HEK293 (cell line): ENCODE results near the gene UGT1A10.

ENCODE experiments used
- CTCF ChIA-PET: fragments of 350-600 bp; formaldehyde crosslinking; extraction: SDS; loops from one replicate; lab custom pipeline; 2021; ENCODE audit warnings: antibody characterized with exemption; lab: Yijun Ruan, JAX
- POLR2A ChIA-PET: fragments of 300-600 bp; formaldehyde crosslinking; extraction: SDS; loops from one replicate; lab custom pipeline; 2020; ENCODE audit warnings: antibody characterized with exemption, inconsistent platforms; lab: Yijun Ruan, JAX
- H3K27ac ChIP-seq: fragments of 200-500 bp; sonication (Bioruptor generic); 2 replicates; pipeline ENCODE4 v1.5.1; 2014; ENCODE audit warnings: low read depth, low read length, control low read depth, inconsistent platforms; ENCODE audit errors: extremely low read depth
- H3K36me3 ChIP-seq, 2 experiments: fragments of 200-500 bp in 1 of 2; sonication (Bioruptor generic) in 1 of 2; 1 replicate in 1 of 2; 2 replicates in 1 of 2; pipeline ENCODE4 v1.5.1; 2014 to 2017; ENCODE audit warnings: inconsistent platforms in 2 of 2, low read length in 2 of 2; ENCODE audit not compliant: control insufficient read depth in 2 of 2, insufficient read depth in 1 of 2
- H3K4me1 ChIP-seq: fragments of 200-500 bp; sonication (Bioruptor generic); 2 replicates; pipeline ENCODE4 v1.5.1; 2014; ENCODE audit warnings: mild to moderate bottlenecking, low read length, inconsistent platforms; ENCODE audit not compliant: control insufficient read depth, insufficient read depth
- H3K4me3 ChIP-seq: 2 replicates; pipeline ENCODE4 v1.5.1; 2011; ENCODE audit warnings: low read depth, mild to moderate bottlenecking, control low read depth, low read length, moderate library complexity
- H3K9me3 ChIP-seq: fragments of 200-500 bp; sonication (Bioruptor generic); 2 replicates; pipeline ENCODE4 v1.5.1; 2014; ENCODE audit warnings: low read depth, low read length, inconsistent platforms; ENCODE audit not compliant: control insufficient read depth, insufficient read depth
- EGR2 ChIP-seq: fragments of 450-650 bp; formaldehyde crosslinking; IDR thresholded peaks from 2 replicates; pipeline ENCODE4 v1.5.1; 2016; ENCODE audit warnings: low read depth, missing biosample characterization, missing genetic modification characterization
- GFI1B ChIP-seq: fragments of 450-650 bp; formaldehyde crosslinking; IDR thresholded peaks from 2 replicates; pipeline ENCODE4 v1.5.1; 2016; ENCODE audit warnings: missing biosample characterization, missing genetic modification characterization
- HOXA7 ChIP-seq: sonication (generic); formaldehyde crosslinking; IDR thresholded peaks from 2 replicates; pipeline ENCODE4 v1.8.1; 2022; ENCODE audit warnings: missing genetic modification reagents, borderline replicate concordance
- KLF1 ChIP-seq: fragments of 450-650 bp; formaldehyde crosslinking; IDR thresholded peaks from 2 replicates; pipeline ENCODE4 v1.5.1; 2016; ENCODE audit warnings: missing biosample characterization, missing genetic modification characterization
- KLF17 ChIP-seq: fragments of 450-650 bp; formaldehyde crosslinking; IDR thresholded peaks from 2 replicates; pipeline ENCODE4 v1.5.1; 2016; ENCODE audit warnings: missing biosample characterization, missing genetic modification characterization
- KLF9 ChIP-seq: fragments of 450-650 bp; formaldehyde crosslinking; IDR thresholded peaks from 2 replicates; pipeline ENCODE4 v1.5.1; 2016; ENCODE audit warnings: missing biosample characterization, missing genetic modification characterization, low read depth
- MZF1 ChIP-seq: fragments of 450-650 bp; formaldehyde crosslinking; IDR thresholded peaks from 2 replicates; pipeline ENCODE4 v1.5.1; 2017; ENCODE audit warnings: missing biosample characterization, missing genetic modification characterization, borderline replicate concordance
- PRDM4 ChIP-seq: fragments of 450-650 bp; formaldehyde crosslinking; IDR thresholded peaks from 2 replicates; pipeline ENCODE4 v1.5.1; 2017; ENCODE audit warnings: missing biosample characterization, missing genetic modification characterization
- TRIM28 ChIP-seq: IDR thresholded peaks from 2 replicates; pipeline ENCODE4 v1.6.1; 2011; ENCODE audit warnings: low read length, control low read depth, borderline replicate concordance
- TSHZ1 ChIP-seq: fragments of 450-650 bp; formaldehyde crosslinking; IDR thresholded peaks from 2 replicates; pipeline ENCODE4 v1.5.1; 2016; ENCODE audit warnings: missing biosample characterization, missing genetic modification characterization, borderline replicate concordance
- ZFP41 ChIP-seq: fragments of 450-650 bp; formaldehyde crosslinking; IDR thresholded peaks from 2 replicates; pipeline ENCODE4 v1.5.1; 2016; ENCODE audit warnings: missing biosample characterization, missing genetic modification characterization, borderline replicate concordance
- ZNF112 ChIP-seq: fragments of 450-650 bp; formaldehyde crosslinking; IDR thresholded peaks from 2 replicates; pipeline ENCODE4 v1.5.0; 2017; ENCODE audit warnings: missing biosample characterization, missing genetic modification characterization
- ZNF133 ChIP-seq: fragments of 450-650 bp; formaldehyde crosslinking; IDR thresholded peaks from 2 replicates; pipeline ENCODE4 v1.5.1; 2016; ENCODE audit warnings: missing biosample characterization, missing genetic modification characterization
- ZNF169 ChIP-seq: fragments of 450-650 bp; formaldehyde crosslinking; IDR thresholded peaks from 2 replicates; pipeline ENCODE4 v1.5.1; 2016; ENCODE audit warnings: missing biosample characterization, missing genetic modification characterization
- ZNF239 ChIP-seq: fragments of 450-650 bp; formaldehyde crosslinking; IDR thresholded peaks from 2 replicates; pipeline ENCODE4 v1.5.1; 2016; ENCODE audit warnings: missing biosample characterization, missing genetic modification characterization
- ZNF341 ChIP-seq: fragments of 450-650 bp; formaldehyde crosslinking; IDR thresholded peaks from 2 replicates; pipeline ENCODE4; 2016; ENCODE audit warnings: low read depth, missing biosample characterization, missing genetic modification characterization
- ZNF37A ChIP-seq: fragments of 450-650 bp; IDR thresholded peaks from 2 replicates; pipeline ENCODE4 v1.5.1; 2018; ENCODE audit warnings: missing biosample characterization, missing genetic modification characterization
- ZNF433 ChIP-seq: fragments of 450-650 bp; formaldehyde crosslinking; IDR thresholded peaks from 2 replicates; pipeline ENCODE4 v1.5.1; 2016; ENCODE audit warnings: missing biosample characterization, missing genetic modification characterization, low read depth
- ZNF48 ChIP-seq: fragments of 450-650 bp; formaldehyde crosslinking; IDR thresholded peaks from 2 replicates; pipeline ENCODE4 v1.5.1; 2016; ENCODE audit warnings: missing biosample characterization, missing genetic modification characterization
- ZNF548 ChIP-seq: fragments of 450-650 bp; formaldehyde crosslinking; IDR thresholded peaks from 2 replicates; pipeline ENCODE4 v1.5.1; 2016; ENCODE audit warnings: missing biosample characterization, missing genetic modification characterization
- ZNF555 ChIP-seq: fragments of 450-650 bp; formaldehyde crosslinking; conservative IDR thresholded peaks from 2 replicates; pipeline ENCODE4 v1.5.1; 2017; ENCODE audit warnings: missing biosample characterization, mild to moderate bottlenecking, missing genetic modification characterization, inconsistent platforms
- ZNF645 ChIP-seq: fragments of 450-650 bp; formaldehyde crosslinking; IDR thresholded peaks from 2 replicates; pipeline ENCODE4; 2016; ENCODE audit warnings: missing biosample characterization, missing genetic modification characterization
- ZNF792 ChIP-seq: fragments of 450-650 bp; formaldehyde crosslinking; IDR thresholded peaks from 2 replicates; pipeline ENCODE4 v1.5.1; 2016; ENCODE audit warnings: missing biosample characterization, missing genetic modification characterization
- ZNF843 ChIP-seq: fragments of 450-650 bp; formaldehyde crosslinking; IDR thresholded peaks from 2 replicates; pipeline ENCODE4 v1.5.1; 2016; ENCODE audit warnings: missing biosample characterization, missing genetic modification characterization
- ZSCAN16 ChIP-seq: fragments of 450-650 bp; formaldehyde crosslinking; IDR thresholded peaks from 2 replicates; pipeline ENCODE4 v1.5.1; 2016; ENCODE audit warnings: missing biosample characterization, missing genetic modification characterization

The UGT1A10 gene

GRCh38 chr2:233803994-233804393, 167.7 kb downstream of the UGT1A10 start (continued):
- TF ChIP-seq TSHZ1 (tag by site-specific recombination) (no peak), ZNF169 (no peak), MZF1 (tag by site-specific recombination) (no peak), ZNF792 (tag by site-specific recombination) (no peak)

- H3K36me3 ChIP-seq = no peaks in the 10 kb centered on the region
Measured at GRCh38 chr2:233807215-233807865, 171.1 kb downstream of the UGT1A10 start.

GRCh38 chr2:233807966-233808935, 172.0 kb downstream of the UGT1A10 start:
- CTCF ChIA-PET = no interaction called here
- no peak overlapping the region for H3K4me3 ChIP-seq
- POLR2A ChIA-PET = no interaction called here
- no peaks in the 10 kb centered on the region for H3K36me3 ChIP-seq
- H3K27ac ChIP-seq = no peak overlapping the region
- H3K9me3 ChIP-seq = no peaks in the 10 kb centered on the region
- no peak for TF ChIP-seq ZNF548
- no peak for TF ChIP-seq GFI1B
- TF ChIP-seq PRDM4 = no peak
- no peak for TF ChIP-seq KLF9
- TF ChIP-seq ZNF555 (tag by site-specific recombination) = no peak
- H3K4me1 ChIP-seq = no peaks in the 10 kb centered on the region

More at GRCh38 chr2:233807215-233807865, 171.1 kb downstream of the UGT1A10 start:
- CTCF ChIA-PET = interaction anchor here (0.6 to 1.4 kb wide), 2 partner anchors 11 to 1240 kb away, joined by 3 to 4 read pairs; no protein-coding TSS in a partner anchor
- no peak overlapping the region for H3K4me3 ChIP-seq
- H3K27ac ChIP-seq = no peak overlapping the region
- no peak for TF ChIP-seq ZNF341 (tag by site-specific recombination)
- no peak for TF ChIP-seq ZNF37A
- TF ChIP-seq ZNF645 (tag by site-specific recombination) = no peak
- TF ChIP-seq EGR2 (tag by site-specific recombination) = no peak
- TF ChIP-seq KLF17 (tag by site-specific recombination) = no peak
- no peak for TF ChIP-seq ZFP41
- TF ChIP-seq TRIM28 = no peak
- no peak for TF ChIP-seq ZSCAN16
- no peak for TF ChIP-seq ZNF48 (tag by site-specific recombination)
- TF ChIP-seq KLF1 = no peak
- TF ChIP-seq ZNF239 (tag by site-specific recombination) = no peak
- no peak for TF ChIP-seq ZNF133 (tag by site-specific recombination)
- TF ChIP-seq ZNF843 (tag by site-specific recombination) = no peak
- no peak for TF ChIP-seq ZNF112
- TF ChIP-seq HOXA7 (CRISPR knock-in tag) = no peak
- no peak for TF ChIP-seq ZNF433 (tag by site-specific recombination)
- TF ChIP-seq, all 188 proteins: peak for 0
- Histone ChIP-seq H3K9me3 (no peaks in the 10 kb centered on the region), H3K4me1 (no peaks in the 10 kb centered on the region)
- POLR2A ChIA-PET = no interaction called here
